H1 (cell line): ENCODE data around the gene ARL6IP4.

Source experiments
- CTCF ChIP-seq, 3 experiments: IDR thresholded peaks; 1 replicate in 2 of 3; 2 replicates in 1 of 3; pipeline versions ENCODE4 v1.5.1 to v1.6.1; 2011; ENCODE audit warnings: low read length in 3 of 3, mild to moderate bottlenecking in 3 of 3, inconsistent platforms in 2 of 3, low read depth in 1 of 3, moderate library complexity in 1 of 3; ENCODE audit not compliant: insufficient read depth in 1 of 3; ENCODE audit errors: control extremely low read depth in 1 of 3
- EZH2 ChIP-seq: fragments of 200-600 bp; sonication (generic); IDR thresholded peaks from 2 replicates; pipeline ENCODE4 v1.7.1; 2012; ENCODE audit warnings: low read depth, mild to moderate bottlenecking, moderate library complexity, low read length, inconsistent platforms; ENCODE audit not compliant: severe bottlenecking
- RAD21 ChIP-seq, 2 experiments: IDR thresholded peaks in 1 of 2; conservative IDR thresholded peaks in 1 of 2; 2 replicates each; pipeline ENCODE4 v1.6.1; 2011; ENCODE audit warnings: low read depth in 2 of 2, low read length in 2 of 2, improper control_type of control experiment in 1 of 2, inconsistent platforms in 1 of 2, mild to moderate bottlenecking in 1 of 2, moderate library complexity in 1 of 2
- SAP30 ChIP-seq: fragments of 300-600 bp; sonication (generic); IDR thresholded peaks from 2 replicates; pipeline ENCODE4 v1.7.1; 2012; ENCODE audit warnings: low read length, moderate library complexity, mild to moderate bottlenecking, inconsistent platforms; ENCODE audit not compliant: insufficient read depth, insufficient replicate concordance
- TAF1 ChIP-seq: IDR thresholded peaks from 2 replicates; pipeline ENCODE4 v1.6.1; 2011; ENCODE audit warnings: mild to moderate bottlenecking, low read depth, low read length
- TF ChIP-seq, protein P1 (sequence below): IDR thresholded peaks from 2 replicates; pipeline ENCODE4 v1.6.1; 2012; ENCODE audit warnings: inconsistent platforms

DNA sequence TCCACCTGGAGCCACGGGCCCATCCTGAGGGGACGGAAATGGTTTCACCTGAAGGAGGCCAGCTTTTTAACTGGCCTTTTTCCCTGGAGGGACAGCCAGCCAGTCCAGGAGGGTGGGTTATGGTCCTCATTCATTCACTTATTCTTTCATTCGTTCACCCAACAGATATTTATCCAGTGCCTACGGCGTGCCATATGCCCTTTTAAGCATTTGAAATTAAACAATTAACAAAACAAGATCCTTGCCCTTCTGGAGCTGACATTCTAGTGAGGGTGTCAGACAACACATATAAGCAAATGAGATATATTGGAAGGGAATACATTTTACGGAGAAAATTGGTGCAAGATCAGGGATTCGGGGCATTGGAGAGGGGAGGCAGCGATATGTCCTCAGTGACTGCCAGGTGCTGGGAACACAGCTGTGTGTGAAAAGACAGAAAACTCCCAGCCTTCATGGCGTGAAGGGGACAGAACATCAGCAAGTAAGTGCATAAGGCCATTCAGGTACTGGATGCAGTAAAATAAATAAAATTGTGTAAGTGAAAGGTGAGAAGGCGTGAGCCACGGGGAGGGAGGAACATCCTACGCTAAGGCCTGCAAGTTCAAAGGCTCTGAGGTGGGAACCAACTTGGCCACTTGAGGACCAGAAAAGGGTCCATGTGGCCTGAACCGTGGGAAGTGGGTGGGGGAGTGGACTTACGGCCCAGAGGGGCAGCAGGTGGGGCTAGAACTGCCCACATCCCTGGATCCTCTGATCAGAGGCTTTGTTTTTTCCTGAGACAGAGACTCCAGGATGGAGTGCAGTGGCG lies 13.5 kb upstream of the ARL6IP4 start:
- TF ChIP-seq, protein P1, sequence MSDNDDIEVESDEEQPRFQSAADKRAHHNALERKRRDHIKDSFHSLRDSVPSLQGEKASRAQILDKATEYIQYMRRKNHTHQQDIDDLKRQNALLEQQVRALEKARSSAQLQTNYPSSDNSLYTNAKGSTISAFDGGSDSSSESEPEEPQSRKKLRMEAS: no peak
- TF ChIP-seq SAP30: no peak
- TF ChIP-seq TAF1: no peak
- no peak for TF ChIP-seq EZH2
- TF ChIP-seq RAD21 (IDR thresholded peaks at IDR 0.05 in 1 of 2, conservative IDR thresholded peaks at IDR 0.05 in 1 of 2; ENCODE audit: low read depth in 2 of 2, low read length in 2 of 2): no peak
- TF ChIP-seq CTCF (IDR thresholded peaks at IDR 0.05; ENCODE audit: control extremely low read depth in 1 of 3, insufficient read depth in 1 of 3, low read depth in 1 of 3, low read length in 3 of 3): no peak
